ENCODE results near the gene LRTM1.

LRTM1 gene

DNA sequence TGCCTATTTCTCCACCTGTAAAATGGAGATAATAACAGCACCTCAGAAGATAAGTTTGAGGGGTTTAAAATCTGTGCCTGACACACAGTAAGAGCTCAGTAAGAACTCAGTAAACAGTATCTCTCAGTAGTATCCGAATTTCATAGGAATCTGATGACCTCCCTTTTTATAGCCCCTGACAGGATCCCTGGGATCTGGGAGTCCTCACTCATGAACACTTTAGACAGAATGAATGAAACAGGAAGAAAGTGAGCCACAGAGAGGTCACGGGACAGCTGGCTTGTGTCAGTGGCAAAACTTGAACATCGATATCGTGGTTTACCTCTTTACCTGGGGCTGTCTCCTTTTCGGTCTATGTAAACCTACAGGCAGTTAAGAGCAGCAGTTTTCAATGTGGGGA lies 51.2 kb downstream of the LRTM1 start:
- TF ChIP-seq, protein P1, sequence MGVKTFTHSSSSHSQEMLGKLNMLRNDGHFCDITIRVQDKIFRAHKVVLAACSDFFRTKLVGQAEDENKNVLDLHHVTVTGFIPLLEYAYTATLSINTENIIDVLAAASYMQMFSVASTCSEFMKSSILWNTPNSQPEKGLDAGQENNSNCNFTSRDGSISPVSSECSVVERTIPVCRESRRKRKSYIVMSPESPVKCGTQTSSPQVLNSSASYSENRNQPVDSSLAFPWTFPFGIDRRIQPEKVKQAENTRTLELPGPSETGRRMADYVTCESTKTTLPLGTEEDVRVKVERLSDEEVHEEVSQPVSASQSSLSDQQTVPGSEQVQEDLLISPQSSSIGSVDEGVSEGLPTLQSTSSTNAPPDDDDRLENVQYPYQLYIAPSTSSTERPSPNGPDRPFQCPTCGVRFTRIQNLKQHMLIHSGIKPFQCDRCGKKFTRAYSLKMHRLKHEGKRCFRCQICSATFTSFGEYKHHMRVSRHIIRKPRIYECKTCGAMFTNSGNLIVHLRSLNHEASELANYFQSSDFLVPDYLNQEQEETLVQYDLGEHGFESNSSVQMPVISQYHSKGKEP (tag by site-specific recombination; IDR thresholded peaks at IDR 0.05) = no peak
- TF ChIP-seq SP2 (tag by site-specific recombination; IDR thresholded peaks at IDR 0.05) (no peak), SALL2 (tag by site-specific recombination; IDR thresholded peaks at IDR 0.05; ENCODE audit: borderline replicate concordance) (no peak), ZNF423 (tag by site-specific recombination; IDR thresholded peaks at IDR 0.05) (no peak), ZNF16 (tag by site-specific recombination; IDR thresholded peaks at IDR 0.05; ENCODE audit: low read depth) (no peak), ZIC2 (tag by site-specific recombination; IDR thresholded peaks at IDR 0.05) (no peak), ZBTB48 (tag by site-specific recombination; IDR thresholded peaks at IDR 0.05) (no peak), GLIS2 (tag by site-specific recombination; IDR thresholded peaks at IDR 0.05) (no peak), SP3 (tag by site-specific recombination; IDR thresholded peaks at IDR 0.05) (no peak), ZNF292 (tag by site-specific recombination; IDR thresholded peaks at IDR 0.05; ENCODE audit: borderline replicate concordance, low read depth) (no peak), KLF1 (tag by site-specific recombination; IDR thresholded peaks at IDR 0.05) (no peak), ZNF629 (tag by site-specific recombination; IDR thresholded peaks at IDR 0.05) (no peak), KLF16 (tag by site-specific recombination; IDR thresholded peaks at IDR 0.05) (no peak), ZNF548 (tag by site-specific recombination; IDR thresholded peaks at IDR 0.05) (no peak), ZNF202 (tag by site-specific recombination; IDR thresholded peaks at IDR 0.05; ENCODE audit: borderline replicate concordance) (no peak), ZNF175 (tag by site-specific recombination; IDR thresholded peaks at IDR 0.05) (no peak), ZNF596 (tag by site-specific recombination; IDR thresholded peaks at IDR 0.05) (no peak), ZNF146 (tag by site-specific recombination; IDR thresholded peaks at IDR 0.05) (no peak)
- TF ChIP-seq, protein P2, sequence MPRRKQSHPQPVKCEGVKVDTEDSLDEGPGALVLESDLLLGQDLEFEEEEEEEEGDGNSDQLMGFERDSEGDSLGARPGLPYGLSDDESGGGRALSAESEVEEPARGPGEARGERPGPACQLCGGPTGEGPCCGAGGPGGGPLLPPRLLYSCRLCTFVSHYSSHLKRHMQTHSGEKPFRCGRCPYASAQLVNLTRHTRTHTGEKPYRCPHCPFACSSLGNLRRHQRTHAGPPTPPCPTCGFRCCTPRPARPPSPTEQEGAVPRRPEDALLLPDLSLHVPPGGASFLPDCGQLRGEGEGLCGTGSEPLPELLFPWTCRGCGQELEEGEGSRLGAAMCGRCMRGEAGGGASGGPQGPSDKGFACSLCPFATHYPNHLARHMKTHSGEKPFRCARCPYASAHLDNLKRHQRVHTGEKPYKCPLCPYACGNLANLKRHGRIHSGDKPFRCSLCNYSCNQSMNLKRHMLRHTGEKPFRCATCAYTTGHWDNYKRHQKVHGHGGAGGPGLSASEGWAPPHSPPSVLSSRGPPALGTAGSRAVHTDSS (tag by site-specific recombination; IDR thresholded peaks at IDR 0.05) = no peak
- TF ChIP-seq, protein P3, sequence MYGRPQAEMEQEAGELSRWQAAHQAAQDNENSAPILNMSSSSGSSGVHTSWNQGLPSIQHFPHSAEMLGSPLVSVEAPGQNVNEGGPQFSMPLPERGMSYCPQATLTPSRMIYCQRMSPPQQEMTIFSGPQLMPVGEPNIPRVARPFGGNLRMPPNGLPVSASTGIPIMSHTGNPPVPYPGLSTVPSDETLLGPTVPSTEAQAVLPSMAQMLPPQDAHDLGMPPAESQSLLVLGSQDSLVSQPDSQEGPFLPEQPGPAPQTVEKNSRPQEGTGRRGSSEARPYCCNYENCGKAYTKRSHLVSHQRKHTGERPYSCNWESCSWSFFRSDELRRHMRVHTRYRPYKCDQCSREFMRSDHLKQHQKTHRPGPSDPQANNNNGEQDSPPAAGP (tag by site-specific recombination; IDR thresholded peaks at IDR 0.05) = no peak
- ChIA-PET POLR2A (no interaction called here), CTCF (no interaction called here)
- no peak overlapping the region for H3K27ac ChIP-seq (ENCODE audit: extremely low read depth, low read depth, low read length)
- H3K9me3 ChIP-seq (ENCODE audit: control insufficient read depth, insufficient read depth, low read depth, low read length) = no peaks in the 10 kb centered on the region
- no peak overlapping the region for H3K4me3 ChIP-seq (ENCODE audit: low read depth, low read length)
- no peaks in the 10 kb centered on the region for H3K36me3 ChIP-seq (ENCODE audit: control insufficient read depth in 2 of 2, insufficient read depth in 1 of 2, low read length in 2 of 2)
- H3K4me1 ChIP-seq (ENCODE audit: control insufficient read depth, insufficient read depth, low read length) = no peaks in the 10 kb centered on the region

DNA sequence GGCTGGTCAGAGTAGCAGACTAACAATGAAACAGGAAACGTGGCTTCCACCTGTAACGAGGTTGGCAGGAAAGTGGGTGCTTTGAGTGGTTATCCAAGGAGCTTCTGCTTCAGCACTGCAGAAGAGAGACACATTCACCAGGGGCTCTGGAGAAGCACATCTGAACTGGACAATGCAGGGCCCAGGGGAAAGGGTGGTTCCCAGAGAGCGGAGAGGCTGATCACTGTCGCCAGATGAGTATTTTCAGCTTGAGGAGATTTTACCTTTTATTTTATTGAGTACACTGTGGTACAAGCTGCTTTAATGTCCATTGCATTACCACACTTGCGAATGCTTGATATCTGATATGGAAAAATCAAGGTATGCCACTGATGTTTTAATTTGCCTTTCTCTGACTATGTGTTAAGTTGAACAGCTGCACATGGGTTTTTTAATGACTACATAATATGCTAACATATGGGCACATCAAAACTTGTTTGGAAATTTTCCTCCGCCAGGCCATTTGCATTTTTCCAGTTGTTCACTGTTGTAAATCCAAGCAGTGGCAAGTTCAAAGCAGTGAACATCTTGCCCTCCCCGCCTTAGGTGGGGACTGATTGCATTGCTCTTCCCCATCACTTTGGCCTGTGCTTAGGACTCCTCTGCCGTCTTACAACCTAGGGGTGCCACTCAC lies 52.1 kb downstream of the LRTM1 start:
- no peaks in the 10 kb centered on the region for H3K36me3 ChIP-seq (ENCODE audit: control insufficient read depth in 2 of 2, insufficient read depth in 1 of 2, low read length in 2 of 2)
- ChIA-PET POLR2A (no interaction called here), CTCF (interaction anchor here (0.7 kb wide), 1 partner anchor 626 kb away, joined by 3 read pairs; no protein-coding TSS in a partner anchor)
- H3K9me3 ChIP-seq (ENCODE audit: control insufficient read depth, insufficient read depth, low read depth, low read length) = no peaks in the 10 kb centered on the region
- no peak overlapping the region for H3K4me3 ChIP-seq (ENCODE audit: low read depth, low read length)
- H3K27ac ChIP-seq (ENCODE audit: extremely low read depth, low read depth, low read length) = no peak overlapping the region
- no peaks in the 10 kb centered on the region for H3K4me1 ChIP-seq (ENCODE audit: control insufficient read depth, insufficient read depth, low read length)
- TF ChIP-seq, protein P4, sequence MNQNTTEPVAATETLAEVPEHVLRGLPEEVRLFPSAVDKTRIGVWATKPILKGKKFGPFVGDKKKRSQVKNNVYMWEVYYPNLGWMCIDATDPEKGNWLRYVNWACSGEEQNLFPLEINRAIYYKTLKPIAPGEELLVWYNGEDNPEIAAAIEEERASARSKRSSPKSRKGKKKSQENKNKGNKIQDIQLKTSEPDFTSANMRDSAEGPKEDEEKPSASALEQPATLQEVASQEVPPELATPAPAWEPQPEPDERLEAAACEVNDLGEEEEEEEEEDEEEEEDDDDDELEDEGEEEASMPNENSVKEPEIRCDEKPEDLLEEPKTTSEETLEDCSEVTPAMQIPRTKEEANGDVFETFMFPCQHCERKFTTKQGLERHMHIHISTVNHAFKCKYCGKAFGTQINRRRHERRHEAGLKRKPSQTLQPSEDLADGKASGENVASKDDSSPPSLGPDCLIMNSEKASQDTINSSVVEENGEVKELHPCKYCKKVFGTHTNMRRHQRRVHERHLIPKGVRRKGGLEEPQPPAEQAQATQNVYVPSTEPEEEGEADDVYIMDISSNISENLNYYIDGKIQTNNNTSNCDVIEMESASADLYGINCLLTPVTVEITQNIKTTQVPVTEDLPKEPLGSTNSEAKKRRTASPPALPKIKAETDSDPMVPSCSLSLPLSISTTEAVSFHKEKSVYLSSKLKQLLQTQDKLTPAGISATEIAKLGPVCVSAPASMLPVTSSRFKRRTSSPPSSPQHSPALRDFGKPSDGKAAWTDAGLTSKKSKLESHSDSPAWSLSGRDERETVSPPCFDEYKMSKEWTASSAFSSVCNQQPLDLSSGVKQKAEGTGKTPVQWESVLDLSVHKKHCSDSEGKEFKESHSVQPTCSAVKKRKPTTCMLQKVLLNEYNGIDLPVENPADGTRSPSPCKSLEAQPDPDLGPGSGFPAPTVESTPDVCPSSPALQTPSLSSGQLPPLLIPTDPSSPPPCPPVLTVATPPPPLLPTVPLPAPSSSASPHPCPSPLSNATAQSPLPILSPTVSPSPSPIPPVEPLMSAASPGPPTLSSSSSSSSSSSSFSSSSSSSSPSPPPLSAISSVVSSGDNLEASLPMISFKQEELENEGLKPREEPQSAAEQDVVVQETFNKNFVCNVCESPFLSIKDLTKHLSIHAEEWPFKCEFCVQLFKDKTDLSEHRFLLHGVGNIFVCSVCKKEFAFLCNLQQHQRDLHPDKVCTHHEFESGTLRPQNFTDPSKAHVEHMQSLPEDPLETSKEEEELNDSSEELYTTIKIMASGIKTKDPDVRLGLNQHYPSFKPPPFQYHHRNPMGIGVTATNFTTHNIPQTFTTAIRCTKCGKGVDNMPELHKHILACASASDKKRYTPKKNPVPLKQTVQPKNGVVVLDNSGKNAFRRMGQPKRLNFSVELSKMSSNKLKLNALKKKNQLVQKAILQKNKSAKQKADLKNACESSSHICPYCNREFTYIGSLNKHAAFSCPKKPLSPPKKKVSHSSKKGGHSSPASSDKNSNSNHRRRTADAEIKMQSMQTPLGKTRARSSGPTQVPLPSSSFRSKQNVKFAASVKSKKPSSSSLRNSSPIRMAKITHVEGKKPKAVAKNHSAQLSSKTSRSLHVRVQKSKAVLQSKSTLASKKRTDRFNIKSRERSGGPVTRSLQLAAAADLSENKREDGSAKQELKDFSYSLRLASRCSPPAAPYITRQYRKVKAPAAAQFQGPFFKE (tag by site-specific recombination; IDR thresholded peaks at IDR 0.05; ENCODE audit: borderline replicate concordance) = no peak
- TF ChIP-seq ZFP69B (tag by site-specific recombination; IDR thresholded peaks at IDR 0.05) (no peak), ZNF561 (tag by site-specific recombination; IDR thresholded peaks at IDR 0.05; ENCODE audit: borderline replicate concordance) (no peak), ZNF426 (tag by site-specific recombination; IDR thresholded peaks at IDR 0.05) (no peak), ZNF548 (tag by site-specific recombination; IDR thresholded peaks at IDR 0.05) (no peak), ZNF366 (tag by site-specific recombination; conservative IDR thresholded peaks at IDR 0.05) (no peak), MYNN (tag by site-specific recombination; IDR thresholded peaks at IDR 0.05; ENCODE audit: borderline replicate concordance) (no peak), ZNF138 (tag by site-specific recombination; IDR thresholded peaks at IDR 0.05; ENCODE audit: borderline replicate concordance) (no peak)
